Measurements from ENCODE around the gene RALGAPA2.

DNA sequence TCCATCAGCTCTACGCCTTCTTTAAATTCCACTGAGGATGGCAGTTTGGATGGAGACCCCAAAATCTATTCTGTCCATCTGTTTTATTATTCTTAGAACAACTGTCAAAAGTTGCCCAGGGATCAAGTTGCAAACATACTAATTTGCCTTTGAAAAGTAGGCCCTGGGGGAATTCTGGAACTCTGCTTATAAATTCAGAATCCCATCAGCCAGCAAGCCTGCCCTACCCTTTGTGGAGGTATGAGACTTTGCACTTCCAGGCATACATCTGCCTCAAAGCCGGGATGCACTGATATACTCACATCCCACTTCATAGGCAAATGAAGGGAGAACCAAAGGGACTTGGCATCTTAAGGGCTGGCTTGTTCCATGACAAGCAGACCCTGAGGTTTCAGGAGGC lies 250.9 kb downstream of the RALGAPA2 start:
- TF ChIP-seq, protein P1, sequence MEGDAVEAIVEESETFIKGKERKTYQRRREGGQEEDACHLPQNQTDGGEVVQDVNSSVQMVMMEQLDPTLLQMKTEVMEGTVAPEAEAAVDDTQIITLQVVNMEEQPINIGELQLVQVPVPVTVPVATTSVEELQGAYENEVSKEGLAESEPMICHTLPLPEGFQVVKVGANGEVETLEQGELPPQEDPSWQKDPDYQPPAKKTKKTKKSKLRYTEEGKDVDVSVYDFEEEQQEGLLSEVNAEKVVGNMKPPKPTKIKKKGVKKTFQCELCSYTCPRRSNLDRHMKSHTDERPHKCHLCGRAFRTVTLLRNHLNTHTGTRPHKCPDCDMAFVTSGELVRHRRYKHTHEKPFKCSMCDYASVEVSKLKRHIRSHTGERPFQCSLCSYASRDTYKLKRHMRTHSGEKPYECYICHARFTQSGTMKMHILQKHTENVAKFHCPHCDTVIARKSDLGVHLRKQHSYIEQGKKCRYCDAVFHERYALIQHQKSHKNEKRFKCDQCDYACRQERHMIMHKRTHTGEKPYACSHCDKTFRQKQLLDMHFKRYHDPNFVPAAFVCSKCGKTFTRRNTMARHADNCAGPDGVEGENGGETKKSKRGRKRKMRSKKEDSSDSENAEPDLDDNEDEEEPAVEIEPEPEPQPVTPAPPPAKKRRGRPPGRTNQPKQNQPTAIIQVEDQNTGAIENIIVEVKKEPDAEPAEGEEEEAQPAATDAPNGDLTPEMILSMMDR (IDR thresholded peaks at IDR 0.05), result no peak
- TF ChIP-seq POLR2A (IDR thresholded peaks at IDR 0.05) (no peak), POLR2AphosphoS5 (IDR thresholded peaks at IDR 0.05) (no peak)

Data from breast epithelium (tissue), 3 donors.